Measurements from ENCODE around the gene DRC3. TPM values are rescaled to one million over a fixed set of nuclear protein-coding genes. Genes with fewer than 3 reads are reported as not detected.

DRC3 gene
- total RNA-seq, 1 experiment from 2014 or later = 1.6 TPM

DNA sequence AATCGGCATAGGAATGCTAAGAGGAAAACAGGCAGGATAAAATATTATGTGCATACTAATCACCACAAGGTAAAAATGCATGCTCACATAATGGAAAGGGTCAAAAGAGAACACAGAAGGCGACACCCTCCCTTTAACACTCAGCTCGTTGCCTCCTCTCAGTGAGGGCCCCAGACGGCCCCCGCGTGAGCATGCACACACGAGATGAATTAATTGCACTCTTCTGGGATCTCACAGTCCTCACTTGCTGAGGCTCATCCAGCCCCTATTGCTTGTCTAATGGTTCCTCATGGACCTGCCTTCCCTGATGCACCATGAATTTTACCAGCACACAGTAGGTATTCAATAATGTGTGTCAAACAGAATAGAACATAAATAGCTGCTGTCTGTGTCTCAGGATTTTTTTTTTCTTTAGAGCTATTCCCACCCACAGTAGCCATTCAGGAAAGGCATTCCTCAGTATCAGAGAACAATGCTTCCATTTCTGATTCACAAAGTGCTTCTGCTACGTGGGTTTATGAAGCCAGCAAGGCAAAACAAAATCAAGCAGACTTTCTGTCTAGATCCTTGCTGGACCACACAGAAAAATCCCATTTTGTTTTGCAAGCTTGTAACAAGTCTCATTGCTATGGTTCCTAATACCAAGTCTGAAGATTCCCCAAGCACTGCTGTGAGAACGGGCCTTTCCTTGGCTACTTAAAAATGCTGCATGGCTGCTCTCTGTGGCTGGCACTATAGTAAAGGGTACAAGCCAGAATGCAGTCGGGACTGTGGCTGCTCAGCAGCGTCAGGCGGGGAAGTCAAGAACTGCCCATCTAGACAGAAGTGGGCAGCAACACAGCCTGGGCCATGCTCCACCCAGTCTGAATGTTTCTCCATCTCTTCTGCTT lies 44.0 kb upstream of the DRC3 start:
- TF ChIP-seq, protein P1, sequence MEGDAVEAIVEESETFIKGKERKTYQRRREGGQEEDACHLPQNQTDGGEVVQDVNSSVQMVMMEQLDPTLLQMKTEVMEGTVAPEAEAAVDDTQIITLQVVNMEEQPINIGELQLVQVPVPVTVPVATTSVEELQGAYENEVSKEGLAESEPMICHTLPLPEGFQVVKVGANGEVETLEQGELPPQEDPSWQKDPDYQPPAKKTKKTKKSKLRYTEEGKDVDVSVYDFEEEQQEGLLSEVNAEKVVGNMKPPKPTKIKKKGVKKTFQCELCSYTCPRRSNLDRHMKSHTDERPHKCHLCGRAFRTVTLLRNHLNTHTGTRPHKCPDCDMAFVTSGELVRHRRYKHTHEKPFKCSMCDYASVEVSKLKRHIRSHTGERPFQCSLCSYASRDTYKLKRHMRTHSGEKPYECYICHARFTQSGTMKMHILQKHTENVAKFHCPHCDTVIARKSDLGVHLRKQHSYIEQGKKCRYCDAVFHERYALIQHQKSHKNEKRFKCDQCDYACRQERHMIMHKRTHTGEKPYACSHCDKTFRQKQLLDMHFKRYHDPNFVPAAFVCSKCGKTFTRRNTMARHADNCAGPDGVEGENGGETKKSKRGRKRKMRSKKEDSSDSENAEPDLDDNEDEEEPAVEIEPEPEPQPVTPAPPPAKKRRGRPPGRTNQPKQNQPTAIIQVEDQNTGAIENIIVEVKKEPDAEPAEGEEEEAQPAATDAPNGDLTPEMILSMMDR (IDR thresholded peaks at IDR 0.05; ENCODE audit: insufficient read depth in 1 of 2, low read depth in 1 of 2, low read length in 1 of 2, severe bottlenecking in 1 of 2, unreplicated experiment in 1 of 2) = no peak
- POLR2A ChIA-PET = no interaction called here
- Histone ChIP-seq H3K36me3 (ENCODE audit: control insufficient read depth, insufficient read depth, low read length) (no peaks in the 10 kb centered on the region), H3K4me3 (ENCODE audit: low read depth, low read length) (no peak overlapping the region), H3K9me3 (no peaks in the 10 kb centered on the region), H3K4me1 (peaks cover 37% of the 10 kb centered on the region), H3K27me3 (replicated peaks; ENCODE audit: control insufficient read depth, insufficient read depth, low read length) (no peaks in the 10 kb centered on the region)
- H3K4me3 Mint-ChIP-seq (ENCODE audit: unreplicated experiment) = no peak overlapping the region
- peak overlapping the region; percentile 23 for H3K27ac Mint-ChIP-seq (ENCODE audit: unreplicated experiment)
- peaks cover 21% of the 10 kb centered on the region for H3K4me1 Mint-ChIP-seq (ENCODE audit: low read depth, unreplicated experiment)
- DNase-seq = peak in 1 of 2 experiments; percentile 26
- intact Hi-C loops (cut with micrococcal nuclease; ENCODE audit: unreplicated experiment) = no loop called here
- no peaks in the 10 kb centered on the region for H3K36me3 Mint-ChIP-seq (ENCODE audit: insufficient read depth, unreplicated experiment)
- H3K9me3 Mint-ChIP-seq (ENCODE audit: unreplicated experiment) = no peaks in the 10 kb centered on the region
- no peaks in the 10 kb centered on the region for H3K27me3 Mint-ChIP-seq (ENCODE audit: insufficient read depth, unreplicated experiment)
- CTCF ChIA-PET = interaction anchor here (1.0 to 1.4 kb wide), 2 partner anchors 10 to 57 kb away, joined by 3 read pairs; no protein-coding TSS in a partner anchor
- no TSS peak for BruUV-seq (replicated peaks)

DNA sequence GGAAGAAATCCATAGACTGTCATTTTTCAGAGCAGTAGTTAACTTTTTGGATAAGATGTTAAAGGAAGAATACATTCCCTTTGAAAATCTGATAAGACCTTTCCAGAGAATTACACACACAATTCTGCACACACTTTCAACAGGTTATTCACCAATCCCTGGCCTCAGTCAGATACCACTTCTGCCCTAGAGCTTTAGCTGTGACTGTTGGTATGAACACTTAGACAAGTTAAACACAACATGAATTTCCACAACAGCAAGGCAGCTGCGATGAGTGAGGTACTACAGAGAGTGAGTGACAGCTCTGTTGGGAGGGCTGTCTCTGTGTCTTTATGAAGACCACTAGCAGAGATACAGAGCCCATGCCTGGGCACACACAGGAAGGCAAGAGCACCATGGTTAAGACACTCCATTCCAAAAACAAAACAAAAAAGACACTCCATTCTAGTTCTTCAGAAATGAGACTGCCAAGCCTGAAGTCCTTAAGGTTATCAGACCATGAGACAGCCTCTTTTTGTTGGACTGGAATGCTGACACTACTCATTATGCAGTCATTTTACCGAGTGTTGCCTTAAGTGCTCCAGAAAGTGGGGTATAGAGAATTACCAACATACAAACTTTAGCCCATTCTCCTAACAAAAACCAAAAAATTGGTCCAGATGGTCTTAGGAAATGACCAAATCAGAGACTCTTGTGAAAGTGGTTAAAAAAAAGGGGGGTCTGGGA lies 42.8 kb upstream of the DRC3 start:
- no peaks in the 10 kb centered on the region for H3K27me3 ChIP-seq (replicated peaks; ENCODE audit: control insufficient read depth, insufficient read depth, low read length)

DNA sequence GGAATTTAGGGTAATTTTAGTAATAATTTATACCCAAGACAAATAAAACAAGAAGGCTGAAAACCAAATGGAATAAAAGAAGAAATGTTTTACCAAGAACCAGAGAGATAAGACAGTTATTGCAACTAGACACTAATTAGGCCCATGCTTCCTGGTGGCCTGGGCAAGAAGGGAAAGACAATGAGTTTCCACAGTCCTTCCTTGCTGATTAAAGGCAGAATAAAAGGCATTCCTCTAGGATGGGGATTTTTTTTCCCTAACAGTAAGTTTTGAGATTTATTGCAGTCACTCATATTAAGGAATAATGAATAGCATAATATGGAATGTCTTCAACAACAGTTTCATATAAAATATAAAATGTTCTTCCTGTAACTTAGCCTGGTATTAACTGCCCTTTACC lies 42.0 kb upstream of the DRC3 start:
- DNase-seq = no peak
- POLR2A ChIA-PET = no interaction called here
- BruUV-seq (replicated peaks) = no TSS peak
- Histone ChIP-seq H3K9me3 (no peaks in the 10 kb centered on the region), H3K36me3 (ENCODE audit: control insufficient read depth, insufficient read depth, low read length) (no peaks in the 10 kb centered on the region), H3K27me3 (replicated peaks; ENCODE audit: control insufficient read depth, insufficient read depth, low read length) (no peaks in the 10 kb centered on the region), H3K4me1 (peaks cover 47% of the 10 kb centered on the region), H3K4me3 (ENCODE audit: low read depth, low read length) (no peak overlapping the region)
- CTCF ChIA-PET = no interaction called here
- no peaks in the 10 kb centered on the region for H3K27me3 Mint-ChIP-seq (ENCODE audit: insufficient read depth, unreplicated experiment)
- no peak overlapping the region for H3K4me3 Mint-ChIP-seq (ENCODE audit: unreplicated experiment)
- H3K36me3 Mint-ChIP-seq (ENCODE audit: insufficient read depth, unreplicated experiment) = no peaks in the 10 kb centered on the region
- H3K9me3 Mint-ChIP-seq (ENCODE audit: unreplicated experiment) = no peaks in the 10 kb centered on the region
- H3K27ac Mint-ChIP-seq (ENCODE audit: unreplicated experiment) = no peak overlapping the region
- peaks cover 28% of the 10 kb centered on the region for H3K4me1 Mint-ChIP-seq (ENCODE audit: low read depth, unreplicated experiment)
- intact Hi-C loops (cut with micrococcal nuclease; ENCODE audit: unreplicated experiment) = no loop called here
- TF ChIP-seq, protein P1 (IDR thresholded peaks at IDR 0.05; ENCODE audit: insufficient read depth in 1 of 2, low read depth in 1 of 2, low read length in 1 of 2, severe bottlenecking in 1 of 2, unreplicated experiment in 1 of 2) = no peak

More for the DNA sequence above, 42.8 kb upstream of the DRC3 start:
- Histone ChIP-seq H3K36me3 (ENCODE audit: control insufficient read depth, insufficient read depth, low read length) (no peaks in the 10 kb centered on the region), H3K4me1 (peaks cover 39% of the 10 kb centered on the region), H3K4me3 (ENCODE audit: low read depth, low read length) (no peak overlapping the region), H3K9me3 (no peaks in the 10 kb centered on the region)
- Mint-ChIP-seq H3K4me1 (ENCODE audit: low read depth, unreplicated experiment) (peaks cover 21% of the 10 kb centered on the region), H3K9me3 (ENCODE audit: unreplicated experiment) (no peaks in the 10 kb centered on the region), H3K27ac (ENCODE audit: unreplicated experiment) (peak overlapping the region; percentile 16), H3K27me3 (ENCODE audit: insufficient read depth, unreplicated experiment) (no peaks in the 10 kb centered on the region), H3K4me3 (ENCODE audit: unreplicated experiment) (no peak overlapping the region), H3K36me3 (ENCODE audit: insufficient read depth, unreplicated experiment) (no peaks in the 10 kb centered on the region)
- TF ChIP-seq, protein P1 (IDR thresholded peaks at IDR 0.05; ENCODE audit: insufficient read depth in 1 of 2, low read depth in 1 of 2, low read length in 1 of 2, severe bottlenecking in 1 of 2, unreplicated experiment in 1 of 2) = no peak
- DNase-seq = peak in 1 of 2 experiments; percentile 3
- CTCF ChIA-PET = no interaction called here
- no TSS peak for BruUV-seq (replicated peaks)
- intact Hi-C loops (cut with micrococcal nuclease; ENCODE audit: unreplicated experiment) = no loop called here
- POLR2A ChIA-PET = no interaction called here

Measured in Caco-2 (cell line).